HUES64 (cell line): ENCODE measurements around the gene SIVA1.

ENCODE experiments used
- H3K27ac ChIP-seq: 2 replicates; pipeline ENCODE4 v1.7.0; 2013; ENCODE audit warnings: low read depth, low read length, inconsistent platforms
- H3K27me3 ChIP-seq: 2 replicates; pipeline ENCODE4 v1.6.1; 2013; ENCODE audit warnings: mild to moderate bottlenecking, low read length; ENCODE audit not compliant: insufficient read depth
- H3K36me3 ChIP-seq: 2 replicates; pipeline ENCODE4 v1.6.1; 2013; ENCODE audit warnings: mild to moderate bottlenecking, low read length; ENCODE audit not compliant: insufficient read depth
- H3K4me1 ChIP-seq: 2 replicates; pipeline ENCODE4 v1.6.1; 2013; ENCODE audit warnings: mild to moderate bottlenecking, low read length, moderate library complexity; ENCODE audit not compliant: insufficient read depth
- H3K4me3 ChIP-seq: 2 replicates; pipeline ENCODE4 v1.5.1; 2013; ENCODE audit warnings: mild to moderate bottlenecking, low read length, moderate library complexity
- H3K9ac ChIP-seq: 2 replicates; pipeline ENCODE4 v1.6.1; 2013; ENCODE audit warnings: mild to moderate bottlenecking, low read depth, low read length
- H3K9me3 ChIP-seq: 2 replicates; pipeline ENCODE4 v1.6.1; 2013; ENCODE audit warnings: low read depth, low read length; ENCODE audit not compliant: insufficient read depth
- WGBS: fragments of 150-250, 120-280 bp; methylation state at CpG from one replicate; pipeline ENCODE4 v1.1.7; 2013; ENCODE audit warnings: missing lambda C conversion rate; 5-methylcytosine and 5-hydroxymethylcytosine counted together

Gene SIVA1

DNA sequence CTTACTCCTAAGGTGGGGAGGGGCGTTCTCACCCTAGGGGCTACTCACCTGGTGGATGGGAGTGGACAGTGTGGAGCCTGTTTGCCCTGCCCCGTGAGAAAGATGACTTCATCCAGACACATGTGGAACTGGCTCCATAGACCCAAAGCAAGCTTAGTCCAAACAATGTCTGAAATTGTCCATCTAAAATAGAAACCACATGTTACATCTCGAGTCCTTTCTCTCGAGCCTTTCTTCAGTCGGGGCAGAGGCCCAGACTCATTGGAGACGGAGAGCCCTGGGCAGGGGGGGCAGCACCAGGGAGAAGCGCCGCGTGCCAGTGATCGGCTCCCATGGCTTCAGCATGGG lies 4.3 kb downstream of the SIVA1 start:
- peaks cover 50% of the 10 kb centered on the region for H3K36me3 ChIP-seq
- 95% methylated on average over 10 of the region's 10 CpGs for WGBS

GRCh38 chr14:104757681-104758392 lies 4.9 kb downstream of the SIVA1 start:
- H3K36me3 ChIP-seq, result peaks cover 52% of the 10 kb centered on the region
- H3K4me3 ChIP-seq, result no peak overlapping the region
- WGBS, result 95% methylated on average over 19 of the region's 19 CpGs
- H3K27me3 ChIP-seq, result no peaks in the 10 kb centered on the region
- H3K27ac ChIP-seq, result no peak overlapping the region
- H3K9me3 ChIP-seq, result no peaks in the 10 kb centered on the region
- H3K9ac ChIP-seq, result no peak overlapping the region
- H3K4me1 ChIP-seq, result peaks cover 5% of the 10 kb centered on the region; the same call in 1 of the 2 replicates

More for the DNA sequence above, 4.3 kb downstream of the SIVA1 start:
- Histone ChIP-seq H3K4me1 (peaks cover 5% of the 10 kb centered on the region; the same call in 1 of the 2 replicates), H3K9me3 (peaks cover under 1% of the 10 kb centered on the region; the same call in 1 of the 2 replicates), H3K9ac (no peak overlapping the region), H3K27ac (no peak overlapping the region), H3K4me3 (no peak overlapping the region), H3K27me3 (no peaks in the 10 kb centered on the region)

GRCh38 chr14:104758981-104759969 lies 6.3 kb downstream of the SIVA1 start:
- 95% methylated on average over 28 of the region's 30 CpGs for WGBS
- no peak overlapping the region for H3K9ac ChIP-seq
- H3K36me3 ChIP-seq, result peaks cover 52% of the 10 kb centered on the region
- no peak overlapping the region for H3K4me3 ChIP-seq
- no peaks in the 10 kb centered on the region for H3K9me3 ChIP-seq
- H3K4me1 ChIP-seq, result peaks cover under 1% of the 10 kb centered on the region; the same call in 1 of the 2 replicates
- H3K27me3 ChIP-seq, result no peaks in the 10 kb centered on the region
- no peak overlapping the region for H3K27ac ChIP-seq

- 96% methylated on average over 3 of the region's 3 CpGs for WGBS
- Histone ChIP-seq H3K4me1 (peaks cover 5% of the 10 kb centered on the region; the same call in 1 of the 2 replicates), H3K9ac (no peak overlapping the region), H3K27me3 (no peaks in the 10 kb centered on the region), H3K4me3 (no peak overlapping the region), H3K36me3 (peaks cover 12% of the 10 kb centered on the region), H3K9me3 (no peaks in the 10 kb centered on the region), H3K27ac (no peak overlapping the region)
Measured at GRCh38 chr14:104765517-104765916, 12.6 kb downstream of the SIVA1 start.

GRCh38 chr14:104766256-104766862 lies 13.4 kb downstream of the SIVA1 start:
- Histone ChIP-seq H3K9ac (no peak overlapping the region), H3K36me3 (peaks cover 18% of the 10 kb centered on the region), H3K4me3 (peak overlapping the region; percentile 31), H3K9me3 (0 out of 2 replicates have a peak, but pooled peaks cover 3% of the 10 kb centered on the region), H3K27me3 (no peaks in the 10 kb centered on the region), H3K27ac (no peak overlapping the region; the same call in 1 of the 2 replicates), H3K4me1 (peaks cover 5% of the 10 kb centered on the region; the same call in 1 of the 2 replicates)
- 96% methylated on average over 2 of the region's 4 CpGs for WGBS

- H3K9ac ChIP-seq, result no peak overlapping the region
Measured at GRCh38 chr14:104766863-104767633, 14.1 kb downstream of the SIVA1 start.

GRCh38 chr14:104767634-104767918 lies 14.6 kb downstream of the SIVA1 start:
- WGBS, result 89% methylated on average over 5 of the region's 5 CpGs
- 0 out of 2 replicates have a peak, but pooled peaks cover 3% of the 10 kb centered on the region for H3K9me3 ChIP-seq
- peaks cover 21% of the 10 kb centered on the region for H3K36me3 ChIP-seq
- peaks cover 5% of the 10 kb centered on the region; the same call in 1 of the 2 replicates for H3K4me1 ChIP-seq
- H3K27me3 ChIP-seq, result no peaks in the 10 kb centered on the region
- no peak overlapping the region for H3K27ac ChIP-seq
- no peak overlapping the region for H3K9ac ChIP-seq
- H3K4me3 ChIP-seq, result no peak overlapping the region

More at GRCh38 chr14:104766863-104767633, 14.1 kb downstream of the SIVA1 start:
- Histone ChIP-seq H3K4me3 (peak overlapping the region; percentile 31), H3K36me3 (peaks cover 20% of the 10 kb centered on the region), H3K27ac (no peak overlapping the region), H3K4me1 (peaks cover 5% of the 10 kb centered on the region; the same call in 1 of the 2 replicates), H3K9me3 (0 out of 2 replicates have a peak, but pooled peaks cover 3% of the 10 kb centered on the region), H3K27me3 (no peaks in the 10 kb centered on the region)
- WGBS, result 94% methylated on average over 14 of the region's 15 CpGs

GRCh38 chr14:104768437-104769323 lies 15.7 kb downstream of the SIVA1 start:
- Histone ChIP-seq H3K9ac (peak overlapping the region; percentile 29; the same call in 1 of the 2 replicates), H3K4me1 (peaks cover 5% of the 10 kb centered on the region; the same call in 1 of the 2 replicates), H3K9me3 (0 out of 2 replicates have a peak, but pooled peaks cover 3% of the 10 kb centered on the region), H3K27ac (no peak overlapping the region), H3K27me3 (no peaks in the 10 kb centered on the region), H3K36me3 (peaks cover 29% of the 10 kb centered on the region), H3K4me3 (peak overlapping the region; percentile 24; the same call in 1 of the 2 replicates)
- 23% methylated on average over 25 of the region's 25 CpGs for whole genome bisulfite sequencing

DNA sequence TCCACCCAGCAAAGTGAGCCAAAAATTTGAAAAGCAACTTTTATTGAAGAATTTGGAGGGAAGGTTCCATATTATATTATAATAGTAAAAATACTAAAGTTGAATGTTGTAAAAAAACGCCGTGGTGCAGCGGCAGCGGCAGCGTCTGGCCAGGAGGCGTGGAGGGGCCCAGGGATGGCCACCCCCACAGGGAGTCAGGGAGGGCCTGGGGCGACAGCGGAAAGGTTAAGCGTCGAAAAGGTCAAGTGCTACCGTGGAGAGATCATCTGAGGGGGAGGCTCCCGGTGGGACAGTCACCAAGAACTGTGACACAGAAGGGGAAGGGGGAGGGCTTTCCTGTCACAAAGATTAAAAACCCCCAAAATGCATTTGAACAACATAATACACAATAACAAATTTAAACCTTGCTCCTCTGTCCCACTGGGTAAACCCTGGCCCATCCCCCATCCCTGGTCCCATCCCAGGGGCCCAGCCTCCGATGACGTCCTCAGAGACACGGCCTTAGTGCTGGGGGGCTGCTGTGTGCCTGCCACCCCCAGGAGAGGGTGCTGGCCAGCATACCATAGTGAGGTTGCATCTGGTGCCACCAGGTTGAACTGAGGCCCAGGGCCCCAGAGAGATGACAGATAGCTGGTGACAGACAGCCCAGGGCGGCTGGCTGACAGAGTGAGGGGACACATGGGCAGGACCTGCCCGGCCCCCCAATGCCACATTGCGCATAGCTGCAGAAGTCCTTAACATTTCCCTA lies 16.6 kb downstream of the SIVA1 start:
- Histone ChIP-seq H3K27ac (no peak overlapping the region), H3K9ac (no peak overlapping the region), H3K36me3 (peaks cover 30% of the 10 kb centered on the region), H3K27me3 (no peaks in the 10 kb centered on the region), H3K4me3 (no peak overlapping the region), H3K9me3 (0 out of 2 replicates have a peak, but pooled peaks cover 3% of the 10 kb centered on the region), H3K4me1 (peaks cover 5% of the 10 kb centered on the region; the same call in 1 of the 2 replicates)
- 89% methylated on average over 18 of the region's 18 CpGs for WGBS
